ENCODE data around the gene CAMTA1. TPM values are rescaled to one million over a fixed set of nuclear protein-coding genes. Genes with fewer than 3 reads are reported as not detected.
"Not testable (repeated sequence)": the region's sequence is repeated elsewhere in the genome, so short reads cannot be mapped to it uniquely, and the experiment has no call there.

CAMTA1 gene
- total RNA-seq, 4 donors from 2014 or later: 45.3 to 68.9 (median 62.0) TPM

DNA sequence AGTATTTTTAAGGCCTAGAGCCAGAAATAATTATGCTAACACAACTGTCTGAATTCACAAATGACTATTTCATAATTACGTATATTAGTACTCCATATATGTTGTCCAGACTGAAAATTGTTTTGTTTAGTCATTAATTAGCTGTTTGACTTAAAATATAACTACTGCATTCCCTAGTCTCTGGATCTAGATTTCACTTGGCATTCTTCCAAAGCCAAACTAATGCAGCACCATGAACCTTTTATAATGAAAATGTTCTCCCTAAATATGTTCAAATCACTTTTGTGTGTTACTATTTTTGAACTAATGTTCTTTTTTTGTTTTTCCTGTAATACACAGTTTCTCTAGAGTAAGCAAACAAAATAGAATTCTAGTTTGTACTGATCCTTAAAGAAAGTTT is 46.1 kb downstream of the CAMTA1 start:
- TF ChIP-seq, protein P1, sequence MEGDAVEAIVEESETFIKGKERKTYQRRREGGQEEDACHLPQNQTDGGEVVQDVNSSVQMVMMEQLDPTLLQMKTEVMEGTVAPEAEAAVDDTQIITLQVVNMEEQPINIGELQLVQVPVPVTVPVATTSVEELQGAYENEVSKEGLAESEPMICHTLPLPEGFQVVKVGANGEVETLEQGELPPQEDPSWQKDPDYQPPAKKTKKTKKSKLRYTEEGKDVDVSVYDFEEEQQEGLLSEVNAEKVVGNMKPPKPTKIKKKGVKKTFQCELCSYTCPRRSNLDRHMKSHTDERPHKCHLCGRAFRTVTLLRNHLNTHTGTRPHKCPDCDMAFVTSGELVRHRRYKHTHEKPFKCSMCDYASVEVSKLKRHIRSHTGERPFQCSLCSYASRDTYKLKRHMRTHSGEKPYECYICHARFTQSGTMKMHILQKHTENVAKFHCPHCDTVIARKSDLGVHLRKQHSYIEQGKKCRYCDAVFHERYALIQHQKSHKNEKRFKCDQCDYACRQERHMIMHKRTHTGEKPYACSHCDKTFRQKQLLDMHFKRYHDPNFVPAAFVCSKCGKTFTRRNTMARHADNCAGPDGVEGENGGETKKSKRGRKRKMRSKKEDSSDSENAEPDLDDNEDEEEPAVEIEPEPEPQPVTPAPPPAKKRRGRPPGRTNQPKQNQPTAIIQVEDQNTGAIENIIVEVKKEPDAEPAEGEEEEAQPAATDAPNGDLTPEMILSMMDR (IDR thresholded peaks at IDR 0.05): no peak

DNA sequence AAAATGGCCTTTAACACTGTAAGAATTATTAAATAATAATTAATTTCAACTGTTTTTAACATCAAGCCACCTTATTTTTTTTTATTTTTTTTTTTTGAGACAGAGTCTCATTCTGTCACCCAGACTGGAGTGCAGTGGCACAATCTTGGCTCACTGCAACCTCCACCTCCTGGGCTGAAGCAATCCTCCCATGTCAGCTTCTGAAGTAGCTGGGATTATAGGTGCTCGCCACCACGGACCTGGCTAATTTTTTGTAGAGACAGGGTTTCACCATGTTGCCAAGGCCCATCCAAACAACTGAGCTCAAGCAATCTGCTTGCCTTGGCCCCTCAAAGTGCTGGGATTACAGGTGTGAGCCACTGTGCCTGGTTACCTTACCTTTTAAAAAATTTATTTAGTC is 46.8 kb downstream of the CAMTA1 start:
- not testable (repeated sequence) for DNase-seq (ENCODE audit: low spot score); ATAC-seq (ENCODE audit: low FRiP score)

More for the DNA sequence above, 46.1 kb downstream of the CAMTA1 start:
- ATAC-seq (ENCODE audit: low FRiP score) (no peak), DNase-seq (ENCODE audit: low spot score) (no peak)

DNA sequence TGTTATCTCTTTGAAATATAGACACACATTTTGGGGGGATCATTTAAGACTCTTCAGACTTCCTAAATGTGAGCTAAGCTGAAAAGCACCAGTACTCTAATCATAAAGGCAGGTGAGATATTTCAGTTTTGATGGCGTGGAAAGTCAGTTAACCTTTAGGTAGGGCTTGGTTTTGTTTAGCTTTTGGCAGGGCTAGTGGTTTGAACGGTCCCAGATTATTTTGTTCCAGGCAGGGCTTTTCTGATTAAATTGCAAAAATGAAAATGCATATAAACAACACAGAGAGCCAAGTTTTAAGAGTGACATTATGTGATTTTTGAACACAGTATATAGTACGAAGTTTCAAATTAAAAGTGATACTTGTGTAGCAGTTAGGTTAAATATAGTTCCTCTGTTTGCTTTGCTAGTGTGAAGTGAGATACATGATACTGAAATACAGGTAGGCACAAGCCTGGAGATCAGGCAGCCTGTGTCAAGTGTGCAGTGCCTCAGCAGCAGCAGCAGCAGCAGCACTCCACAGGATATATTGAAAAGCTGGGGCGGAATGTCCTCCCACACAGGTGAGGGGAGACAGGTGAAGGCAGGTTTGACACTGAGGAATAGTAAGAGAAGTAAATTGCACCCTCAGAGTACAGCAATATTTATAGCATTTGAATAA is 47.4 kb downstream of the CAMTA1 start:
- ATAC-seq (ENCODE audit: low FRiP score) (no peak), DNase-seq (ENCODE audit: low spot score) (no peak)
- TF ChIP-seq, protein P1 (IDR thresholded peaks at IDR 0.05): no peak

DNA sequence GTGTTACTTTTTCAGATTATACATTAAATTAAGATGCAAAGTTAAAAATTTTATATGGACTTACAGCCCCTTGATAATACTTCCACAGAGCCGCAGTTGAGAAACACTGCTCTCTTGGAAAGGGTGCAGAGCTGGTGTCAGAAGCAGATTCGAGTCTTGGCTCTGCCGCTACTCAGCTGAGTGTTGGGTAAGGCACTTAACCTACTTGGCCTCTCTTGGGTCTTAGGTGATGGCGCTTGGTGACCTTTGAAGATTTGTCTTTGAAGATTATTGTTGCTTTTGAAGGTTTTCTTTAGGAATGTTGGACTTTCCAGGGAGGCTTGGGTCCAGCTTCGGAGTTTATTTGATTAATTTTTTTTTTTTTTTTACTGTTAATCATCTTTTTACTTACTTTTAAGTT is 48.5 kb downstream of the CAMTA1 start:
- no peak for DNase-seq (ENCODE audit: low spot score)
- no peak for ATAC-seq (ENCODE audit: low FRiP score)
- TF ChIP-seq, protein P1 (IDR thresholded peaks at IDR 0.05): no peak

DNA sequence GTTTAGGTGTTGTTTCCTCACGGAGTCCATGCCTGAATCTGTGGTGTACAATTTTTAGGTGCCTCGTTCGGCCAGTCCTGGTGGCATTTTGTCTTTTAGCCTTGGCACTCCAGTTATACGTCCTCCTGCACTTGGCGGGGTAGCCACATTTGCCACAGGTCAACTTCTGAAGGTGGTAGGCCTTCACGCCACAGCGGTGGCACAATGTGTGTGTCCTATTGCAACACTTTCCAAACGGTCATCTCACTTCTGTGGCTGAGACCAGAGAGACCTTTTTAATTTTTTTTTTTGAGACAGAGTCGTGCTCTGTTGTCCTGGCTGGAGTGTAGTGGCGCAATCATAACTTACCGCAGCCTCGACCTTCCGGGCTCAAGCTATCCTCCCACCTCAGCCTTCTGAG is 49.1 kb downstream of the CAMTA1 start:
- ATAC-seq (ENCODE audit: low FRiP score) (no peak), DNase-seq (ENCODE audit: low spot score) (no peak)
- TF ChIP-seq, protein P1 (IDR thresholded peaks at IDR 0.05): no peak

DNA sequence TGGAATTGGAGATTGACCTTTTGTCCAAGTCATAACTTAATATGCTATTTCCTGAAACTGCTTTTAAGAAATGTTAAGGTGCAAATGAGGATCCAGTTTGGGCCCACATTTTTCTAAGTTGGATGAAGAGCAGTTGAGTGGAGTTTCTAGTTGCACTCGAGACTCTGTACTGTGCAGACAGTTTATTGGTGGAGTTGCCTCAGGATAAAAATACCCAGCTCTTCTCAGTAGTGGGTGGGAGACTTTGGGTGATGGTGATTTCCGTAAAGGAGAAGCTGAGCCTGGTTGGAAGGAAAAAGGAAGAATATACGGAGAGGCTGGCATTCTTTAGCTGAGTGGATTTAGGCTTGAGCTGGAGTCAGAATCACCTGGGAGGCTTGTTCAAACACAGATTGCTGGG is 49.9 kb downstream of the CAMTA1 start:
- TF ChIP-seq, protein P1 (IDR thresholded peaks at IDR 0.05): no peak
- no peak for ATAC-seq (ENCODE audit: low FRiP score)
- DNase-seq (ENCODE audit: low spot score): no peak

DNA sequence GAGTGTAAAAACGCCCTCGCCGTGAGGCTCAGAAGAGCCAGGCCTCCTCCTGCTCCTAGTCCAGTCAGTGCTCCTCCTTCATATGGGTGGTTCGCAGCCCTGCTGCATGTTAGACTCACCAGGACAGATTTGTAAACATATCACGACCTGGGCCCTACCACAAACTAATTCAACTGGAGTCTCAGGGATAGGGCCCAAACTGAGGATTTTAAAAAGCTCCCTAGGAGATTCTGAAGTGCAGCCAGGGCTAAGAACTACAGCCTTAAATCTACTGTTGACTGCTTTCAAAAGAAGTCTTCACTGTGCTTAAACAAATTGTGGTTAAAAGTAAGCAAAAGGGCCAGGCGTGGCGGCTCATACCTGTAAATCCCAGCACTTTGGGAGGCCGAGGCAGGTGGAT is 57.0 kb downstream of the CAMTA1 start:
- no peak for ATAC-seq (ENCODE audit: low FRiP score)
- TF ChIP-seq, protein P1 (IDR thresholded peaks at IDR 0.05): no peak
- no peak for DNase-seq (ENCODE audit: low spot score)

DNA sequence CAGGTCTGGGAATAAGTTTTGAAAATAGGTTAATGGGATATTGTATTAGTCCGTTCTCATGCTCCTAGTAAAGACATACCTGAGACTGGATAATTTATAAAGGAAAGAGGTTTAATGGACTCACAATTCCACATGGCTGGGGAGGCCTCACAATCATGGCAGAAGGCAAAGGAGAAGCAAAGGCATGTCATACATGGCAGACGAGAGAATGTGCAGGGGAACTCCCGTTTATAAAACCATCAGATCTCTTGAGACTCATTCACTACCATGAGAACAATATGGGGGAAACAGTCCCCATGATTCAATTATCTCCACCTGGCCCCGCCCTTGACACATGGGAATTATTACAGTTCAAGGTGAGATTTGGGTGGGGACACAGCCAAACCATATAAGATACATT is 60.5 kb downstream of the CAMTA1 start:
- ATAC-seq (ENCODE audit: low FRiP score): not testable (repeated sequence)

More for the DNA sequence above, 60.5 kb downstream of the CAMTA1 start:
- DNase-seq (ENCODE audit: low spot score): not testable (repeated sequence)

Measured in omental fat pad (tissue), 4 donors.